Eye (tissue), 1 donor: ENCODE measurements around the gene POU6F1.
A peak's percentile ranks its signal among the peaks of the same experiment; 100 is the strongest.
"Not testable (repeated sequence)": the region's sequence is repeated elsewhere in the genome, so short reads cannot be mapped to it uniquely, and the experiment has no call there.

Source experiments
- DNase-seq: peaks from one replicate; pipeline ENCODE4 v3.0.0-alpha.2; 2015

The POU6F1 gene, protein sequence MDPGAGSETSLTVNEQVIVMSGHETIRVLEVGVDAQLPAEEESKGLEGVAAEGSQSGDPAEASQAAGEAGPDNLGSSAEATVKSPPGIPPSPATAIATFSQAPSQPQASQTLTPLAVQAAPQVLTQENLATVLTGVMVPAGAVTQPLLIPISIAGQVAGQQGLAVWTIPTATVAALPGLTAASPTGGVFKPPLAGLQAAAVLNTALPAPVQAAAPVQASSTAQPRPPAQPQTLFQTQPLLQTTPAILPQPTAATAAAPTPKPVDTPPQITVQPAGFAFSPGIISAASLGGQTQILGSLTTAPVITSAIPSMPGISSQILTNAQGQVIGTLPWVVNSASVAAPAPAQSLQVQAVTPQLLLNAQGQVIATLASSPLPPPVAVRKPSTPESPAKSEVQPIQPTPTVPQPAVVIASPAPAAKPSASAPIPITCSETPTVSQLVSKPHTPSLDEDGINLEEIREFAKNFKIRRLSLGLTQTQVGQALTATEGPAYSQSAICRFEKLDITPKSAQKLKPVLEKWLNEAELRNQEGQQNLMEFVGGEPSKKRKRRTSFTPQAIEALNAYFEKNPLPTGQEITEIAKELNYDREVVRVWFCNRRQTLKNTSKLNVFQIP

GRCh38 chr12:51217968-51218606 is at the start of gene POU6F1:
Gene POU6F1 (minus strand): TSS chr12:51218062. CDS start chr12:51206836, 11,226 bp downstream.
- peak; percentile 94 for DNase-seq

- DNase-seq, result no peak
Measured at GRCh38 chr12:51265024-51265423, 47.2 kb upstream of the POU6F1 start.

DNA sequence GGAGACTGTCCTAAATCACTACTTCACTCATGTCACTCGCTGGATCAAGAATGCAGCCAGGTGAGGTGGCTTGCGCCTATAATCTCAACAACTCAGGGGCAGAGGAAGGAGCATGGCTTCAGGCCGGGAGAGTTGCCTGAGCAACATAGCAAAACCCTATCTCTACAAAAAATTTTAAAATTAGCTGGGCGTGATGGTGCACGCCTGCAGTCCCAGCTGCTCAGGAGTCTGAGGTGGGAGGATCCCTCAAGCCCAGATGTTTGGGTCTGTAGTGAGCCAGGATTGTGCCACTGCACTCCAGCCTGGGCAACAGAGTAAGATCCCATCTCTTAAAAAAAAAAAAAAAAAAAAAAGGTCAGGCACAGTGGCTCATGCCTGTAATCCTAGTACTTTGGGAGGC is 46.4 kb upstream of the POU6F1 start:
- no peak for DNase-seq

DNA sequence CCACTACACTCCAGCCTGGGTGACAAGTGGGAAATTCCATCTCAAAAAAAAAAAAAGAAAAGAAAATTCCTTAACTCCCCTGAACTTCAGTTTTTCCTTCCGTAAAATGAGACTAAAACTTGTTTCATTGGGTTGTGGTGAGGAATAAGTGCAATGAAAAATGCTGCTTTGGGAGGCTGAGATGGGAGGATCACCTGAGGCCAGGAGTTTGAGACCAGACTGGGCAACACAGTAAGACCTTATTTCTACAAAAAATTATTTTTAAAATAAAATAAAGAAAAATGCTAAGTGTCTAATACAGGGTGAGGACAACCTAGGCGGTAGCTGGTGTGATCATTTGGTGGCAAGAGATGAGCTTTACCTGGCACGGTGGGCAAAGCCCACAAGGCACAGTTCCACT is 45.5 kb upstream of the POU6F1 start:
- no peak for DNase-seq

GRCh38 chr12:51262758-51263177 is 44.9 kb upstream of the POU6F1 start:
- peak; percentile 10 for DNase-seq

- DNase-seq, result not testable (repeated sequence)
Measured at GRCh38 chr12:51259600-51259999, 41.7 kb upstream of the POU6F1 start.

DNA sequence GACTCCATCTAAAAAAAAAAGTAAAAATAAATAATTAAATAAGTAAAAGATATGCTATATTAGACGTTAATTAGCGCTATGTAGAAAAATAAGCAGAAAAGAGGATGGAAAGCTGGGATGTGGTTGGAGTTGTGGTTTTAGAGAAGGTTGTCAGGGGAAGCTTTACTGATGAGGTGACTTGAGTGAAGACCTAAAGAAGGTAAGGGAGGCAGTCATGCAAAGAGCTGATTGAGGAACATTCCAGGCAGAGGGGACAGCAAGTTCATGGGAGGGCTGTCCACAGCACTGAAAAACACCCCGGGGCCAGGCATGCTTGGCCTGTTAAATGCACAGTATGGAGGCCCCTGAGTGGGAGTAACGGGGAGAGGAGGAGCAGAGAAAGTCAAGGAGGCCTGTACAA is 36.7 kb upstream of the POU6F1 start:
- DNase-seq, result no peak

DNA sequence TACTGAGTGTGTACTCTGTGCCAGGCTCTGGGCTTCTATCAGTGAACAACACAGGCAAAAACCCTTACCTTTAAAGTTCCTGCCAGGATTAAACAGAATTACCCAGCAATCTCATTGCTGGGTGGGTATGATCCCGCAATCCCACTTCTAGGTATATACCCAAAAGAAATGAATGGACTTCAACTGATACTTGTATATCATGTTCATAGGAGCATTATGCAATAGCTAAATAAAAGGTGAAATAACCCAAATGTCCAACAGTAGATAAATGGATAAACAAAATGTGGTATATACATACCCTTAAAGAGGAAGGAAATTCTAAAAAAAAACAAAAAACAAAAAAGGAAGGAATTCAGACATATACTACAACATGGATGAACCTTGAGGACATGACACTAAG is 35.4 kb upstream of the POU6F1 start:
- DNase-seq, result no peak

DNA sequence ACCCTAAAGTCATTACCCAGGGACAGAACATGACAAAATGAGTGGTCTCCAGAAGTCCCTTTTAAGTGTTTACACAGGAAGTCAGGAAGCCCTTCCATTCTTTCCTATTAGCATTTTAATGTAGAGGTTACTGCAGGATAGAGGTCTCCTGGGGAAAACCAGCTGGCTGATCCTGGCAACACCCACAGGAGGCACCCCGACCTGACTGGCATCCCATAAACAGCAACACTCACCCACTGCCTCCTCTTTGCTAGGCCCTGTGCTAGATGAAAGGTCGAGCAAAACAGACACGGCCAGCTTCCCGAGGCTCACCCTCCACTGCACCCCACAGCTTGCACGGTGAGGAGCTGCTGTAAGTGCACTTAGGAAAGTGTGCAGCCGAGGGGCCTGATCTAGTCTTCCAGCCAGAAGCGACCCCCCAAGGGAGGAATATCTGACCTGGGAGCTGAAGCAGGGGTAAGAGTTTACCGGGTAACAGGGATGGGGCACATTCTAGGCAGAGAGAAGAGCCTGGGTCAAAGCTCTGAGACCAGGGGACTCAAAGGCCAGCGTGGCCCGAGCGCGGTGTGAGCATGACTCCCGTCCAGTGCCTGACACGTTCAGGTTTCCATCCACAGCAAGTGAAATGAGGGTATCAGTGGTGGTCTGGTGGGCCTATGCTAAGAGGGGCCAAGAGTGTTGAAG is 29.8 kb upstream of the POU6F1 start:
- DNase-seq, result no peak

- DNase-seq, result no peak
Measured at GRCh38 chr12:51246254-51246853, 28.5 kb upstream of the POU6F1 start.

- DNase-seq, result no peak
Measured at GRCh38 chr12:51245476-51246253, 27.8 kb upstream of the POU6F1 start.

DNA sequence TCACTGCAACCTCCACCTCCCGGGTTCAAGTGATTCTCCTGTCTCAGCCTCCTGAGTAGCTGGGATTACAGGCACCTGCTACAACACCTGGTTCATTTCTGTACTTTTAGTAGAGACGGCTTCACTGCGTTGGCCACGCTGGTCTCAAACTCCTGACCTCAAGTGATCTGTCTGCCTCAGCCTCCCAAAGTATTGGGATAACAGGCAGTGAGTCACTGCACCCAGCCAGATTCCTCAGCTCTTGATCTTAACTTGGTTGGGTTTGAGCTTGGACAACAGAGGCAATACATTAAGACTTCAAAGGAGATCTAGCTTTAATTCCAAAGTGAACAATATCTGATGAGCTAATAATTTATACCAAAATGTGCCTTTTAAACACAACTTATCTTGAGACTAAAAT is 26.4 kb upstream of the POU6F1 start:
- DNase-seq, result no peak

DNA sequence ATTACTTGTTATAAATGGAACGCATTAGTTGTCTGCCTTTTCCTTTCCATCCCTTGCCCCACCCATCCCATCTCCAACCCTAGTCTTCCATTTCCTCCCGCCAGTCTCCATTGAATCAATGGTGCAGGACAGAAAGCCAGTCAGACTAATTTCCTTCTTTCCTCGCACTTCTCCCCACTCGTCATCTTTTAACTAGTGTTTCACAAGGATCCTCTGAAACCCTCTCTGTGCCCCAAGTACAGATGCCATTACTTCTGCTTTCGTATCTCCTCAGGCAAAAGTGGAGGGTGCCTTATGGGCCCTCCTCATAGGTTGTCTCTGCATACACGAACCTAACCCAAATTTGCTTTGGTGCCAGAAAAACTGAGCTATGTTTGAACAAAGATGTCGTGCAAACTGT is 25.0 kb upstream of the POU6F1 start:
- DNase-seq, result no peak

GRCh38 chr12:51242120-51242519 is 24.3 kb upstream of the POU6F1 start:
- no peak for DNase-seq

GRCh38 chr12:51240971-51241370 is 23.1 kb upstream of the POU6F1 start:
- no peak for DNase-seq

DNA sequence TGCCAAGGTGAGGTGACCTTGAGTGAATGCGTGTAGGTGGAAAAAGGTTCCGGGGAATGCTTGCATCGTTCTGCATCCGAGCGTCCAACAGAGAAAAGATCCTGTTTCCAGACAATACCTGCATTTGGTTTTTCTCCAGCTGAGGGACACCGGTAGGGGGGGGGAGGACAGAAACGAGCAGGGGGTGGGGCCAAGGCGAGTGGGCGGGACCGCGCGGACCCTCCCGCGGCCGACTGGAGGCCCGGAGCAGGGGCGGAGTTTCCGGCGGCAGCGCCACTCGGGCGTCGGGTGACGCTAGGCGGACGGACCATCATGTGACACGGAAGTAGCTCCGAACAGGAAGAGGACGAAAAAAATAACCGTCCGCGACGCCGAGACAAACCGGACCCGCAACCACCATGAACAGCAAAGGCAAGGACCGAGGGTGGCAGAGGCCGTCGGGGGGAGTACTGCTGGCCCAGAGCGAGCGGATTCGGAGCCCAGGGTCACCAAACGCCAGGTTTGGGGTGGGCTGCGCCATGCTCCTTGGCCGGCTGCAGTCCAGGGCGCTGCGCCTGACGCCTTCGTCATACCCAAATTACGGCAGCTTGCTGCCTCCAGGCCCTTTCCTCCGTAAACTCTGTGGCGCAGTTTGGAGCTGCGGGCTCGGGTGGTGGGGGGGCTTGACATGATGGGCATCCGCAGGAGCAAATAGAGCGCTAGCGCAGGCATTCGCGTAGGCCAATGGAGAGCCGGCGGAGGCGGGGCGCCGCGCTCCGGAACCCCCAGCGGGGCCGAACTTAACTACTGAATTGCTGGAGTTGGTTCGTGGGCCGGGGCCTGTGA is 20.9 kb upstream of the POU6F1 start, which contains the start of gene DAZAP2:
Gene DAZAP2, plus strand, starts transcription at position 317 of the 825 bp plus-strand sequence. Its CDS starts 82 bp downstream, at position 399.
- peak; percentile 97 for DNase-seq

DNA sequence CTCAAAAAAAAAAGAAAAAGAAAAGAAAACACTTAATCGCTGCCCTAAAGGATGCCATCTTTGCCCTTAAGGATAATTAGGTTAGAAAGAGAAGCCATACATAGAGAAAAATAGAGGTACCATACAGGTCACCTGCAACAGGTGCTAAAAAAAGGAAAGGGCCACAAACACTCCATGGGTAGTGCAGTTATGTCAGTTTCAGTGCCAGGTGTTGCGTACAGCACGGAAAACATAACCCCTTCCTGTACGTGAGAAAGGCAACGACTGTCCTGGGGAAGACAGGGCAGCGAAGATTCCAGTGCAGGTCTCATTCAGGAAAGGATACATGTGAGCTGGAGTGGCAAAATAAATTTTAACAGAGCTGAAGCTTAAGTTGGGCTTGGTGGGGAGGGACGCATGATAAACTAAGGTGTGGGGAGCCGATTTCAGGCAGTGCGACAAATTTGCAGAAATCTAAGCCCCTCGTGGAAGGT is 20.2 kb upstream of the POU6F1 start:
- DNase-seq, result no peak

- DNase-seq, result no peak
Measured at GRCh38 chr12:51234530-51234929, 16.7 kb upstream of the POU6F1 start.

GRCh38 chr12:51232642-51233041 is 14.8 kb upstream of the POU6F1 start:
- DNase-seq, result no peak

DNA sequence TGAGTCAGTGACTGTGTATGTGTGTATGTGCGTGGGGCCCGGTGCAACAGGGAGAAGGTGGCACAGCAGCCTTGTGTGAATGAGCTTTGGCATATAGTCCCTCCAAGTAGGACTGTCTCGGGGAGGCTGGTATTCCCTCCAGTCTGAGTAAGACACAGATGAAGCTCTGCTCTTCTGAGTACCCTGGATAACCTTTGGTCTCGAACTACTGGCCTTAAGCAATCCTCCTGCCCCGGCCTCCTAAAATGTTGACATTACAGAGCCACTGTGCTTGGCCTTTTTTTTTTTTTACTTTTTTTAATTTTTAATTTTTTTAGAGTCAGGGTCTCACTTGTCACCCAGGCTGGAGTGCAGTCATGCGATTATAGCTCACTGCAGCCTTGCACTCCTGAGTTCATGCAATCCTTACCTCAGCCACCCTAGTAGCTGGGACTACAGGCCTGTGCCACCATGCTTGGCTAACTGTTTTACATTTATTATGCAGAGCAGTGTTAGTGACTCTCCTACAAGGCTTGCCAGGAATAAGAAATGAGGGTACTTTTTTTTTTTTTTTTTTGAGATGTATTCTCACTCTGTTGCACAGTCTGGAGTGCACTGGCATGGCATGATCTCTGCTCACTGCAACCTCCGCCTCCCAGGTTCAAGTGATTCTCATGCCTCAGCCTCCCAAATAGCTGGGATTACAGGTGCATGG is 11.4 kb upstream of the POU6F1 start:
- DNase-seq, result no peak
